C4-2B (cell line): ENCODE measurements around the gene SLC27A4.

Experiments used
- CTCF ChIP-seq: fragments of 450-650 bp; conservative IDR thresholded peaks from 2 replicates; pipeline ENCODE4 v1.5.1; 2017; ENCODE audit warnings: mild to moderate bottlenecking
- ZFX ChIP-seq: fragments of 450-650 bp; IDR thresholded peaks from 2 replicates; pipeline ENCODE4 v1.6.1; 2017

DNA sequence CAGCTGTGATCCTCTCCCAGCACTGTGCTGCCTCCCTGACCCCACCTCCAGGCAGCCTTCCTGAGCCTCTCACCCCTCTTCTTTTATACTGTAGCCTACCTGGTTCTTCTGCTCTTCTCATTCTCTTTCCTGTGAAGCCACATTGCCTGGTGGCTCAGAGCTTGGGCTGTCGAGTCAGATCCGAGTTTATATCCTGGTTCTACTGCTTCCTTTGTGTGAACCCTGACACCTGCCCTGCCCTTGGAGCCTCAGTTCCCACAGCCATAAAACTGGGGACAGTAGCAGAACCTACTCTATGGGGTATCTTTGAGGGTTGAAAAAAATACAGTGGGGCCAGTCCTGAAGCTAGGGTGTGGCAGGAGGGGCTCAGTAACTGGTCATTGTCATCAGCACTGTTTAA, 8.8 kb downstream of the SLC27A4 start:
- TF ChIP-seq CTCF, result no peak
- TF ChIP-seq ZFX, result no peak
